Measurements from ENCODE around the gene TP53I3. TPM values are rescaled to one million over a fixed set of nuclear protein-coding genes. Genes with fewer than 3 reads are reported as not detected.
"Not testable (repeated sequence)": the region's sequence is repeated elsewhere in the genome, so short reads cannot be mapped to it uniquely, and the experiment has no call there.

Gene TP53I3
- total RNA-seq, 4 donors from 2014 or later: 3.3 to 7.6 (median 4.9) TPM

- TF ChIP-seq CTCF (IDR thresholded peaks at IDR 0.05 in 4 of 5, conservative IDR thresholded peaks at IDR 0.05 in 1 of 5) (no peak), POLR2A (IDR thresholded peaks at IDR 0.05) (no peak)
- H3K4me3 ChIP-seq: no peak overlapping the region
- no peaks in the 10 kb centered on the region for H3K36me3 ChIP-seq
- no peaks in the 10 kb centered on the region for H3K9me3 ChIP-seq
- no peaks in the 10 kb centered on the region for H3K27me3 ChIP-seq
- no peaks in the 10 kb centered on the region for H3K4me1 ChIP-seq
- no peak for DNase-seq
- intact Hi-C loops (cut with DNase I; ENCODE audit: low total_unique reads): no loop called here
- no peak for ATAC-seq
- in situ Hi-C loops (cut with MboI; ENCODE audit: low sequenced_read_pairs in 4 of 4): no loop called here
- no peak overlapping the region for H3K27ac ChIP-seq
These were observed 18.0 kb upstream of the TP53I3 start for GRCh38 chr2:24102677-24103076.

- no peaks in the 10 kb centered on the region for H3K36me3 ChIP-seq
- H3K9me3 ChIP-seq: no peaks in the 10 kb centered on the region
- H3K4me3 ChIP-seq: no peak overlapping the region
- in situ Hi-C loops (cut with MboI; ENCODE audit: low sequenced_read_pairs in 4 of 4): no loop called here
- ATAC-seq (no peak), DNase-seq (no peak)
- no peaks in the 10 kb centered on the region for H3K4me1 ChIP-seq
- H3K27ac ChIP-seq: no peak overlapping the region
- no peak for TF ChIP-seq CTCF (IDR thresholded peaks at IDR 0.05 in 4 of 5, conservative IDR thresholded peaks at IDR 0.05 in 1 of 5)
- TF ChIP-seq POLR2A (IDR thresholded peaks at IDR 0.05): no peak
- no peaks in the 10 kb centered on the region for H3K27me3 ChIP-seq
- intact Hi-C loops (cut with DNase I; ENCODE audit: low total_unique reads): no loop called here
These were observed 17.4 kb upstream of the TP53I3 start for GRCh38 chr2:24101992-24102391.

- H3K27ac ChIP-seq; H3K27me3 ChIP-seq; H3K4me1 ChIP-seq; ATAC-seq; H3K9me3 ChIP-seq; in situ Hi-C loops (cut with MboI; ENCODE audit: low sequenced_read_pairs in 4 of 4); H3K36me3 ChIP-seq; intact Hi-C loops (cut with DNase I; ENCODE audit: low total_unique reads); H3K4me3 ChIP-seq; DNase-seq: not testable (repeated sequence)
These were observed 16.1 kb upstream of the TP53I3 start for GRCh38 chr2:24100732-24101131.

- ATAC-seq; H3K27me3 ChIP-seq; H3K4me1 ChIP-seq; DNase-seq; H3K36me3 ChIP-seq; H3K4me3 ChIP-seq; H3K9me3 ChIP-seq; intact Hi-C loops (cut with DNase I; ENCODE audit: low total_unique reads); H3K27ac ChIP-seq: not testable (repeated sequence)
- in situ Hi-C loops (cut with MboI; ENCODE audit: low sequenced_read_pairs in 4 of 4): loop anchor here in 1 of 4 donors (25.0 kb wide), 1 partner anchor 258 kb away; no protein-coding TSS in a partner anchor
These were observed 10.6 kb upstream of the TP53I3 start for GRCh38 chr2:24095171-24095677.

- DNase-seq; H3K27ac ChIP-seq; intact Hi-C loops (cut with DNase I; ENCODE audit: low total_unique reads); H3K9me3 ChIP-seq; H3K36me3 ChIP-seq; ATAC-seq; H3K4me1 ChIP-seq; H3K27me3 ChIP-seq; H3K4me3 ChIP-seq: not testable (repeated sequence)
- in situ Hi-C loops (cut with MboI; ENCODE audit: low sequenced_read_pairs in 4 of 4): loop anchor here in 1 of 4 donors (25.0 kb wide), 1 partner anchor 256 kb away; no protein-coding TSS in a partner anchor
These were observed 8.6 kb upstream of the TP53I3 start for GRCh38 chr2:24093270-24093669.

- Histone ChIP-seq H3K4me1 (peaks cover 1 to 6% of the 10 kb centered on the region in 2 donors), H3K27me3 (no peaks in the 10 kb centered on the region), H3K4me3 (no peak overlapping the region), H3K9me3 (no peaks in the 10 kb centered on the region), H3K36me3 (no peaks in the 10 kb centered on the region), H3K27ac (no peak overlapping the region)
- intact Hi-C loops (cut with DNase I; ENCODE audit: low total_unique reads) (no loop called here), in situ Hi-C loops (cut with MboI; ENCODE audit: low sequenced_read_pairs in 4 of 4) (loop anchor here (10.0 to 25.0 kb wide), 3 partner anchors 164 to 264 kb away; partner anchors contain the start of gene ATAD2B (in 1 of the 4))
- ATAC-seq (no peak), DNase-seq (no peak)
- TF ChIP-seq CTCF (IDR thresholded peaks at IDR 0.05 in 4 of 5, conservative IDR thresholded peaks at IDR 0.05 in 1 of 5) (no peak), POLR2A (IDR thresholded peaks at IDR 0.05) (no peak)
These were observed 4.3 kb upstream of the TP53I3 start for GRCh38 chr2:24088821-24089359.
